MCF 10A (cell line): ENCODE results near the gene TTC24. TPM values are rescaled to one million over a fixed set of nuclear protein-coding genes. Genes with fewer than 3 reads are reported as not detected.

Source experiments
- BruUV-seq: library from RNA; stranded (reverse); fragments of 400-500 nt; replicated peaks from 2 replicates; lab custom pipeline; 2021; lab: Mats Ljungman, UMichigan
- CTCF ChIA-PET: fragments of 300-600 bp; sonication (Branson Sonifier 250); formaldehyde crosslinking; extraction: SDS; loops from one replicate; lab custom pipeline; 2021; ENCODE audit warnings: antibody characterized with exemption, inconsistent platforms; lab: Yijun Ruan, JAX
- POLR2A ChIA-PET: fragments of 300-600, 350-650 bp; sonication (Branson Sonifier 250); formaldehyde crosslinking; extraction: SDS; loops from one replicate; lab custom pipeline; 2020; ENCODE audit warnings: antibody characterized with exemption, inconsistent platforms; lab: Yijun Ruan, JAX
- DNase-seq: peaks from one replicate; pipeline ENCODE4 v3.0.0-alpha.2; 2018; ENCODE audit not compliant: unreplicated experiment
- H3K27ac Mint-ChIP-seq: one replicate; pipeline ENCODE4 v1.8.0; 2022; ENCODE audit warnings: mild to moderate bottlenecking, low read depth, mixed read lengths; ENCODE audit not compliant: unreplicated experiment
- H3K27me3 Mint-ChIP-seq: one replicate; pipeline ENCODE4 v1.8.0; 2022; ENCODE audit warnings: mixed read lengths; ENCODE audit not compliant: insufficient read depth, unreplicated experiment
- H3K36me3 Mint-ChIP-seq: one replicate; pipeline ENCODE4 v1.8.0; 2022; ENCODE audit warnings: mild to moderate bottlenecking, moderate library complexity, mixed read lengths; ENCODE audit not compliant: insufficient read depth, unreplicated experiment
- H3K4me1 Mint-ChIP-seq: one replicate; pipeline ENCODE4 v1.8.0; 2022; ENCODE audit warnings: mixed read lengths; ENCODE audit not compliant: insufficient read depth, unreplicated experiment
- H3K4me3 Mint-ChIP-seq: one replicate; pipeline ENCODE4 v1.8.0; 2022; ENCODE audit warnings: mild to moderate bottlenecking, moderate library complexity, mixed read lengths; ENCODE audit not compliant: unreplicated experiment
- H3K9me3 Mint-ChIP-seq: one replicate; pipeline ENCODE4 v1.8.0; 2022; ENCODE audit warnings: mixed read lengths; ENCODE audit not compliant: unreplicated experiment
- intact Hi-C: fragments of 100-400 bp; cut with micrococcal nuclease; formaldehyde crosslinking; loops from 2 replicates; pipeline ENCODE4 v1.14.1; 2022
- total RNA-seq: library from RNA; stranded (reverse); gene quantifications from 2 replicates; pipeline ENCODE4 v1.2.3, GENCODE V29; 2022
- TF ChIP-seq, protein P1 (sequence below): fragments of 200-600 bp; IDR thresholded peaks from one replicate; pipeline ENCODE4 v1.8.0; 2022; ENCODE audit warnings: antibody characterized with exemption, mild to moderate bottlenecking; ENCODE audit not compliant: unreplicated experiment

Gene TTC24
- total RNA-seq, 1 experiment from 2014 or later: not detected

DNA sequence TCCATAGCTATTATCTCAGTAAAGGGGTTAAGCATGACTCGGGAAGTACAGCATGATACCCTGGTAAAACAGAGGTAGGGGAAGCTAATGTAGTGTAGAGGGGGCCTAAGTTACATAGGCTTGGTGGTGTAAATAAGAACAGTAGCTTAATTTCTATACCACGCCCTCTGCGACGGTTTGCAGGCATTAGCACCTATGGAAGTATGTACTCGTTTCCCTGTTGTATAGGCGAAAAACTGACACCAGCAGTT, 11.6 kb downstream of the TTC24 start:
- TF ChIP-seq, protein P1, sequence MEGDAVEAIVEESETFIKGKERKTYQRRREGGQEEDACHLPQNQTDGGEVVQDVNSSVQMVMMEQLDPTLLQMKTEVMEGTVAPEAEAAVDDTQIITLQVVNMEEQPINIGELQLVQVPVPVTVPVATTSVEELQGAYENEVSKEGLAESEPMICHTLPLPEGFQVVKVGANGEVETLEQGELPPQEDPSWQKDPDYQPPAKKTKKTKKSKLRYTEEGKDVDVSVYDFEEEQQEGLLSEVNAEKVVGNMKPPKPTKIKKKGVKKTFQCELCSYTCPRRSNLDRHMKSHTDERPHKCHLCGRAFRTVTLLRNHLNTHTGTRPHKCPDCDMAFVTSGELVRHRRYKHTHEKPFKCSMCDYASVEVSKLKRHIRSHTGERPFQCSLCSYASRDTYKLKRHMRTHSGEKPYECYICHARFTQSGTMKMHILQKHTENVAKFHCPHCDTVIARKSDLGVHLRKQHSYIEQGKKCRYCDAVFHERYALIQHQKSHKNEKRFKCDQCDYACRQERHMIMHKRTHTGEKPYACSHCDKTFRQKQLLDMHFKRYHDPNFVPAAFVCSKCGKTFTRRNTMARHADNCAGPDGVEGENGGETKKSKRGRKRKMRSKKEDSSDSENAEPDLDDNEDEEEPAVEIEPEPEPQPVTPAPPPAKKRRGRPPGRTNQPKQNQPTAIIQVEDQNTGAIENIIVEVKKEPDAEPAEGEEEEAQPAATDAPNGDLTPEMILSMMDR: no peak
- no TSS peak for BruUV-seq
- Mint-ChIP-seq H3K27ac (peak overlapping the region; percentile 65), H3K36me3 (peaks cover 29% of the 10 kb centered on the region), H3K27me3 (no peaks in the 10 kb centered on the region), H3K4me3 (peak overlapping the region; percentile 77), H3K4me1 (peaks cover 13% of the 10 kb centered on the region), H3K9me3 (no peaks in the 10 kb centered on the region)
- DNase-seq: no peak
- intact Hi-C loops: no loop called here
- ChIA-PET CTCF (interaction anchor here (0.6 to 2.6 kb wide), 23 partner anchors 9 to 286 kb away, joined by 3 to 20 read pairs (median 5); partner anchors contain the start of genes GPATCH4 and IQGAP3), POLR2A (interaction anchor here (0.7 to 6.1 kb wide), 24 partner anchors 10 to 308 kb away, joined by 3 to 134 read pairs (median 6); partner anchors contain the start of genes GPATCH4, ISG20L2, MEF2D and METTL25B)

DNA sequence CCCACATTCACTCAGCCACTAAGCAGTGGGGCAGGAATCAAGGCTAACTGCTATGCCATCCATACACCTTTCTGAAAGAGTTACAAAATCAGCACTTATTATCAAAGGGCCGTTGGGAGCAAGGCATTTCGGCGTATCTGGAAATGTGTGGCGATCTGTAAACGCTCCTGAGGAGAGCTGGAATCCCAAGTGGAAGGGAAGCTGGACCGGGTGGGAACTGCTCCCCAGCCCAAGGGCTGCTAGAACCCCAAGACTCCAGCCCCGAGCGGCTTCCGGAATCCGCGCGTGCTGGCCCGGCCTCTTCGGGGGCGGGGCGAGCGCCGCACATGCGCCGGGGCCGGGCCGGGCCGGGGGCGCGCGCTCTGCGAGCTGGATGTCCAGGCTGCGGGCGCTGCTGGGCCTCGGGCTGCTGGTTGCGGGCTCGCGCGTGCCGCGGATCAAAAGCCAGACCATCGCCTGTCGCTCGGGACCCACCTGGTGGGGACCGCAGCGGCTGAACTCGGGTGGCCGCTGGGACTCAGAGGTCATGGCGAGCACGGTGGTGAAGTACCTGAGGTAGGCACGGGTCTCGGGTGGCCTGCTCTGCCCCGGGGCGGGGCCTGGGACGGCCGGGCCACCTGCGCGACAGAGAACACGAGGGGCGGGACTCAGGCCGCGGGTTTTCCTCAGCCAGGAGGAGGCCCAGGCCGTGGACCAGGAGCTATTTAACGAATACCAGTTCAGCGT, 12.1 kb downstream of the TTC24 start, which contains the start of gene NAXE:
Gene NAXE (plus strand): TSS at position 345 of the 726 bp plus-strand sequence. CDS start 29 bp downstream, at position 374.
- ChIA-PET POLR2A (interaction anchor here (0.6 to 6.1 kb wide), 31 partner anchors 10 to 309 kb away, joined by 3 to 134 read pairs (median 5); partner anchors contain the start of genes GPATCH4, ISG20L2, MEF2D and METTL25B), CTCF (interaction anchor here (0.6 to 2.6 kb wide), 24 partner anchors 8 to 286 kb away, joined by 3 to 20 read pairs (median 5); partner anchors contain the start of gene IQGAP3)
- no peaks in the 10 kb centered on the region for H3K27me3 Mint-ChIP-seq
- H3K9me3 Mint-ChIP-seq: no peaks in the 10 kb centered on the region
- H3K4me3 Mint-ChIP-seq: peak within 1 kb of the TSS; percentile 77
- intact Hi-C loops: no loop called here
- peaks cover 33% of the 10 kb centered on the region for H3K36me3 Mint-ChIP-seq
- peak; percentile 77 for DNase-seq
- BruUV-seq: TSS peak; percentile 51
- peak within 1 kb of the TSS; percentile 65 for H3K27ac Mint-ChIP-seq
- TF ChIP-seq, protein P1: no peak
- peaks cover 13% of the 10 kb centered on the region for H3K4me1 Mint-ChIP-seq

DNA sequence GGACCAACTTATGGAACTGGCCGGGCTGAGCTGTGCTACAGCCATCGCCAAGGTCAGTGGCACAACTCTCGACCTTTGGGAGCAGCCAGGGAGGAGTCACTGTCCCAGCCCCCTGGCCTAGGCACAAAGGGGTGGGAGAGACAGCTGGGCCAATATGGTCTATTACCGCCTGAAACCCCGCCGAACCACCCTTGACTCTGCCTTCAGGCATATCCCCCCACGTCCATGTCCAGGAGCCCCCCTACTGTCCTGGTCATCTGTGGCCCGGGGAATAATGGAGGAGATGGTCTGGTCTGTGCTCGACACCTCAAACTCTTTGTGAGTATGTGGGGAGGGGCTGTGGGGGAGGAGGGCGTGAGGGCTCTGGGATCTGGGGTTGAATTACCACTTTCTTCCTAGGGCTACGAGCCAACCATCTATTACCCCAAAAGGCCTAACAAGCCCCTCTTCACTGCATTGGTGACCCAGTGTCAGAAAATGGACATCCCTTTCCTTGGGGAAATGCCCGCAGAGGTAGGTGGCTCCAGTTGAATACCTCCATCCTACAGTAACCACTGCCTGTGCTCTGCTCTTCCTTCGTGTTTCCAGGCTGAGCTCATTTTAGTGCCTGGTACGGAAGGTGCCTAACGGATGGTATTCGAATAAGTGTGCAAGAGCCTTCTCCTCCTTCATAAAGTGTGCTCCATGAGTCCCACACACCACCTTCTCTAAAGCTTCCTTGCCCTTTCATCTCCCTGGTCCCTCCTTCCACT, 12.8 kb downstream of the TTC24 start:
- CTCF ChIA-PET: interaction anchor here (0.5 to 2.6 kb wide), 20 partner anchors 7 to 610 kb away, joined by 3 to 20 read pairs (median 5); no protein-coding TSS in a partner anchor
- H3K36me3 Mint-ChIP-seq: peaks cover 40% of the 10 kb centered on the region
- POLR2A ChIA-PET: interaction anchor here (0.6 to 6.1 kb wide), 26 partner anchors 11 to 310 kb away, joined by 3 to 134 read pairs (median 6); partner anchors contain the start of genes GPATCH4, ISG20L2, MEF2D and METTL25B
- peak overlapping the region; percentile 77 for H3K4me3 Mint-ChIP-seq
- DNase-seq: peak; percentile 27
- no peaks in the 10 kb centered on the region for H3K27me3 Mint-ChIP-seq
- intact Hi-C loops: no loop called here
- H3K27ac Mint-ChIP-seq: peak overlapping the region; percentile 65
- TF ChIP-seq, protein P1: no peak
- peaks cover 13% of the 10 kb centered on the region for H3K4me1 Mint-ChIP-seq
- no peaks in the 10 kb centered on the region for H3K9me3 Mint-ChIP-seq
- no TSS peak for BruUV-seq
